Measurements from ENCODE around the gene FASN. TPM values are rescaled to one million over a fixed set of nuclear protein-coding genes. Genes with fewer than 3 reads are reported as not detected.

The FASN gene
- polyA plus RNA-seq, 2 of the 4 experiments (the other 2 are of a cell fraction) = 12.9 to 169 TPM

DNA sequence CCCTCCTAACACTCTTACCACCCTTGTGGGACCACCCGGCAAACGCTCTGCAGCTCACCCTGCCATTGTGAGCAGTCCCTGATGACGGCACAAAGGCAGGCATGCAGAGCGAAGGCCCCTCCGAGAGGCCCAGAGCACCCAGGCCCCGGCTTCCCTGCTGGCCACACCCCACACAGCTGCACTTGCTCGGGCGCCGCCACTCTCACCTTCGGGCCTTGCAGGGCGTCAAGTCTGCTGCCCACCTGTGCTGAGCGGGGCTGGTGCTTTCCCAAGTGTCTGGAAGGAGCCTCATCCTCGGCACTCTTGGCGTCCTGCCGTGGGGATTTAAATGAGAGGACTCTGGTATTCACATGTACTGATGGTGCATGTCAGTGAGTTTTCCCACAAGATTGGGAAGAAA, 30.3 kb upstream of the FASN start:
- FAIRE-seq = no peak
- no peak overlapping the region for H3K27ac ChIP-seq
- CTCF ChIA-PET = interaction anchor here (1.0 to 1.4 kb wide), 3 partner anchors 9 to 27 kb away, joined by 3 to 4 read pairs (median 3); no protein-coding TSS in a partner anchor
- H3K4me2 ChIP-seq = no peak overlapping the region
- ATAC-seq = no peak; a peak in 1 of 6 replicates
- no peaks in the 10 kb centered on the region for H3K9me3 ChIP-seq
- POLR2A ChIA-PET = no interaction called here
- no peak for DNase-seq (ENCODE audit: low read depth in 1 of 2, low spot score in 1 of 2)
- H3K4me3 ChIP-seq = no peak overlapping the region
- TF ChIP-seq, protein P1, sequence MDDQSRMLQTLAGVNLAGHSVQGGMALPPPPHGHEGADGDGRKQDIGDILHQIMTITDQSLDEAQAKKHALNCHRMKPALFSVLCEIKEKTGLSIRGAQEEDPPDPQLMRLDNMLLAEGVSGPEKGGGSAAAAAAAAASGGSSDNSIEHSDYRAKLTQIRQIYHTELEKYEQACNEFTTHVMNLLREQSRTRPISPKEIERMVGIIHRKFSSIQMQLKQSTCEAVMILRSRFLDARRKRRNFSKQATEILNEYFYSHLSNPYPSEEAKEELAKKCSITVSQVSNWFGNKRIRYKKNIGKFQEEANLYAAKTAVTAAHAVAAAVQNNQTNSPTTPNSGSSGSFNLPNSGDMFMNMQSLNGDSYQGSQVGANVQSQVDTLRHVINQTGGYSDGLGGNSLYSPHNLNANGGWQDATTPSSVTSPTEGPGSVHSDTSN (IDR thresholded peaks at IDR 0.05) = no peak
- TF ChIP-seq, protein P2, sequence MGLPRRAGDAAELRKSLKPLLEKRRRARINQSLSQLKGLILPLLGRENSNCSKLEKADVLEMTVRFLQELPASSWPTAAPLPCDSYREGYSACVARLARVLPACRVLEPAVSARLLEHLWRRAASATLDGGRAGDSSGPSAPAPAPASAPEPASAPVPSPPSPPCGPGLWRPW (IDR thresholded peaks at IDR 0.05) = no peak
- no peak for TF ChIP-seq ZC3H11A (IDR thresholded peaks at IDR 0.05)
- no peak for TF ChIP-seq SMC3 (IDR thresholded peaks at IDR 0.05)
- TF ChIP-seq GATA3 (IDR thresholded peaks at IDR 0.05; ENCODE audit: borderline replicate concordance) = no peak
- TF ChIP-seq JUN (IDR thresholded peaks at IDR 0.05) = no peak
- WGBS (ENCODE audit: missing lambda C conversion rate) = 92% methylated on average over 15 of the region's 15 CpGs
- H3K4me1 ChIP-seq = peaks cover under 1% of the 10 kb centered on the region; the same call in 2 of the 3 replicates

DNA sequence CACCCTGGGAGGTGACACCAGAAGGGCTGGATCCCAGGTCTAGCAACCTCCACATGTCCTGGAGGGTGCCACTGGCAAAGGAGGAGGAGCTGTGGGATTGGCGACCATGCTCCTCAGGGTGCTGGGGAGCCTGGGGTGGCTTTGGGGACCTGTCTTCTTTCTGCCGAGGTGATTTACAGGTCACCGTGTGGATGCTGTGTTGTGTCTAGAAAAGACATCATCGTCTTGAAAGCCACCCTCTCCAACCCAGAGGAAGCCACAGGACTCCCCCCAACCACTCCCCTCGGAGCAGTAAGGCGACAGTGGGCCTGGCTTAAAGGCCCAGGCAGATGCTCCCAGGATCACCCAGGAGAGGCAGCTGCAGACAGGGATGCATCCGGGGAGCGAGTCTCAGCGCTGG, 29.7 kb upstream of the FASN start:
- Histone ChIP-seq H3K27ac (no peak overlapping the region), H3K4me1 (no peaks in the 10 kb centered on the region), H3K4me3 (no peak overlapping the region), H3K9me3 (no peaks in the 10 kb centered on the region), H3K4me2 (no peak overlapping the region)
- CTCF ChIA-PET = interaction anchor here (1.0 to 1.4 kb wide), 4 partner anchors 10 to 27 kb away, joined by 3 to 4 read pairs (median 3); no protein-coding TSS in a partner anchor
- FAIRE-seq (no peak), ATAC-seq (peak; percentile 11 to 16; a peak in 2 of 6 replicates), DNase-seq (ENCODE audit: low read depth in 1 of 2, low spot score in 1 of 2) (no peak)
- 97% methylated on average over 9 of the region's 9 CpGs for WGBS (ENCODE audit: missing lambda C conversion rate)
- POLR2A ChIA-PET = no interaction called here
- TF ChIP-seq RNF2 (IDR thresholded peaks at IDR 0.05; ENCODE audit: borderline replicate concordance, low read depth) = no peak
- TF ChIP-seq NFE2L2 (conservative IDR thresholded peaks at IDR 0.05; ENCODE audit: low read length) = no peak
- no peak for TF ChIP-seq SMC3 (IDR thresholded peaks at IDR 0.05)
- TF ChIP-seq FOSB (CRISPR knock-in tag; IDR thresholded peaks at IDR 0.05) = no peak
- TF ChIP-seq, protein P3, sequence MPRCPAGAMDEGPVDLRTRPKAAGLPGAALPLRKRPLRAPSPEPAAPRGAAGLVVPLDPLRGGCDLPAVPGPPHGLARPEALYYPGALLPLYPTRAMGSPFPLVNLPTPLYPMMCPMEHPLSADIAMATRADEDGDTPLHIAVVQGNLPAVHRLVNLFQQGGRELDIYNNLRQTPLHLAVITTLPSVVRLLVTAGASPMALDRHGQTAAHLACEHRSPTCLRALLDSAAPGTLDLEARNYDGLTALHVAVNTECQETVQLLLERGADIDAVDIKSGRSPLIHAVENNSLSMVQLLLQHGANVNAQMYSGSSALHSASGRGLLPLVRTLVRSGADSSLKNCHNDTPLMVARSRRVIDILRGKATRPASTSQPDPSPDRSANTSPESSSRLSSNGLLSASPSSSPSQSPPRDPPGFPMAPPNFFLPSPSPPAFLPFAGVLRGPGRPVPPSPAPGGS (IDR thresholded peaks at IDR 0.05) = no peak
- TF ChIP-seq, protein P4, sequence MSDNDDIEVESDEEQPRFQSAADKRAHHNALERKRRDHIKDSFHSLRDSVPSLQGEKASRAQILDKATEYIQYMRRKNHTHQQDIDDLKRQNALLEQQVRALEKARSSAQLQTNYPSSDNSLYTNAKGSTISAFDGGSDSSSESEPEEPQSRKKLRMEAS (IDR thresholded peaks at IDR 0.05) = no peak
- no peak for TF ChIP-seq ZFP36 (IDR thresholded peaks at IDR 0.05; ENCODE audit: borderline replicate concordance, partially characterized antibody)
- TF ChIP-seq EHF (CRISPR knock-in tag; IDR thresholded peaks at IDR 0.05) = no peak
- no peak for TF ChIP-seq NR3C1 (IDR thresholded peaks at IDR 0.05)
- no peak for TF ChIP-seq KDM5A (IDR thresholded peaks at IDR 0.05)
- no peak for TF ChIP-seq CHD4 (IDR thresholded peaks at IDR 0.05; ENCODE audit: borderline replicate concordance)
- TF ChIP-seq, protein P2 (IDR thresholded peaks at IDR 0.05) = no peak

DNA sequence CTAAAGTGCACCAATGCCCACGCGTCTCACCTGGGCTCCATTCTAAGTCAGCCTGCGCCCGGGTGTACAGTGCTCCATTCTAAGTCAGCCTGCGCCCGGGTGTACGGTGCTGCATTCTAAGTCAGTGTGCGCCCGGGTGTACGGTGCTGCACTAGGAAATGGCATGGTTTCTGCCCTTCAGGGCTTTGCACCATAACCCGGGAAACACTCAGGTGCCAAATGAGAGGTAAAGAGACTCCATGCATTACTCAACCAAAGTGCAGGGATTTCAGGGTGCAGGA, 29.2 kb upstream of the FASN start:
- TF ChIP-seq RNF2 (IDR thresholded peaks at IDR 0.05; ENCODE audit: borderline replicate concordance, low read depth) = no peak
- TF ChIP-seq HOXA7 (CRISPR knock-in tag; IDR thresholded peaks at IDR 0.05) = no peak
- TF ChIP-seq CHD2 (IDR thresholded peaks at IDR 0.05; ENCODE audit: low read length, partially characterized antibody) = no peak
- TF ChIP-seq SMC3 (IDR thresholded peaks at IDR 0.05) = no peak
- TF ChIP-seq NR3C1 (IDR thresholded peaks at IDR 0.05) = no peak
- no peak for TF ChIP-seq POLR2AphosphoS2 (conservative IDR thresholded peaks at IDR 0.05; ENCODE audit: low read length)
- TF ChIP-seq HEYL (CRISPR knock-in tag; IDR thresholded peaks at IDR 0.05) = no peak
- TF ChIP-seq HDAC2 (IDR thresholded peaks at IDR 0.05) = no peak
- TF ChIP-seq KDM5A (IDR thresholded peaks at IDR 0.05) = no peak
- no peak for TF ChIP-seq EHMT2 (IDR thresholded peaks at IDR 0.05; ENCODE audit: low read depth)
- no peak for TF ChIP-seq CBX8 (IDR thresholded peaks at IDR 0.05)
- no peak for TF ChIP-seq NPAS2 (CRISPR knock-in tag; IDR thresholded peaks at IDR 0.05; ENCODE audit: borderline replicate concordance)
- TF ChIP-seq, protein P4 (IDR thresholded peaks at IDR 0.05) = no peak
- ATAC-seq = peak; percentile 18 to 48; a peak in 2 of 6 replicates
- no peaks in the 10 kb centered on the region for H3K4me1 ChIP-seq
- no peak overlapping the region for H3K27ac ChIP-seq
- no peak for FAIRE-seq
- 94% methylated on average over 11 of the region's 11 CpGs for WGBS (ENCODE audit: missing lambda C conversion rate)
- ChIA-PET POLR2A (no interaction called here), CTCF (interaction anchor here (1.2 to 1.5 kb wide), 3 partner anchors 10 to 28 kb away, joined by 3 to 4 read pairs (median 3); no protein-coding TSS in a partner anchor)
- H3K4me3 ChIP-seq = no peak overlapping the region
- no peak overlapping the region for H3K4me2 ChIP-seq
- H3K9me3 ChIP-seq = no peaks in the 10 kb centered on the region
- no peak for DNase-seq (ENCODE audit: low read depth in 1 of 2, low spot score in 1 of 2)

Data from A549 (cell line).